Tibial nerve (tissue), 4 donors: ENCODE results near the gene DCBLD2. TPM values are rescaled to one million over a fixed set of nuclear protein-coding genes. Genes with fewer than 3 reads are reported as not detected.

Experiments
- DNase-seq, 2 donors: peaks; one replicate each; pipeline ENCODE4 v3.0.0-alpha.2; 2019; ENCODE audit warnings: low spot score in 2 of 2
- H3K27ac ChIP-seq, 4 donors: fragments of 200-600 bp; sonication (generic) in 3 of 4; one replicate each; pipeline ENCODE4 v1.5.1; 2017 to 2019; ENCODE audit warnings: mild to moderate bottlenecking in 1 of 4
- H3K27me3 ChIP-seq, 2 donors: fragments of 200-600 bp; sonication (generic) in 1 of 2; one replicate each; pipeline versions ENCODE4 v1.5.1 to v1.6.0; 2017 to 2019
- H3K36me3 ChIP-seq, 3 donors: fragments of 200-600 bp; sonication (generic); one replicate each; pipeline ENCODE4 v1.5.1; 2018 to 2019
- H3K4me1 ChIP-seq, 4 donors: fragments of 200-600 bp; sonication (generic) in 3 of 4; one replicate each; pipeline ENCODE4 v1.5.1; 2017 to 2019
- H3K4me3 ChIP-seq, 4 donors: fragments of 200-600 bp; sonication (generic) in 3 of 4; one replicate each; pipeline ENCODE4 v1.5.1; 2017 to 2019; ENCODE audit warnings: mild to moderate bottlenecking in 1 of 4, moderate library complexity in 1 of 4
- H3K9me3 ChIP-seq, 4 donors: fragments of 200-600 bp; sonication (generic) in 3 of 4; one replicate each; pipeline ENCODE4 v1.5.1; 2017 to 2019
- EP300 ChIP-seq, 2 donors: sonication (generic); formaldehyde crosslinking; IDR thresholded peaks; one replicate each; pipeline ENCODE4 v1.6.1; 2017; ENCODE audit warnings: antibody characterized with exemption in 2 of 2, mild to moderate bottlenecking in 1 of 2
- POLR2A ChIP-seq, 2 donors: fragments of 450-650 bp; IDR thresholded peaks; one replicate each; pipeline ENCODE4 v1.6.1; 2017; ENCODE audit warnings: antibody characterized with exemption in 2 of 2, mild to moderate bottlenecking in 2 of 2, moderate library complexity in 2 of 2
- WGBS, 2 donors: methylation state at CpG; one replicate each; pipeline ENCODE4 v1.1.5; 2018; 5-methylcytosine and 5-hydroxymethylcytosine counted together
- total RNA-seq, 4 donors: library from RNA; depleted of rRNA; stranded (reverse); fragments of >200 nt; gene quantifications; one replicate each; pipeline ENCODE4 v1.1.0, GENCODE V29; 2016
- TF ChIP-seq, protein P1 (sequence below), 5 experiments: fragments of 200-600 bp in 3 of 5; fragments of 450-650 bp in 2 of 5; sonication (generic) in 3 of 5; IDR thresholded peaks; one replicate each; pipeline ENCODE4 v1.5.1; 2016 to 2019; ENCODE audit warnings: antibody characterized with exemption in 5 of 5, mild to moderate bottlenecking in 3 of 5, moderate library complexity in 2 of 5

Gene DCBLD2
- total RNA-seq, 4 donors from 2014 or later = 37.8 to 51.9 (median 43.6) TPM

DNA sequence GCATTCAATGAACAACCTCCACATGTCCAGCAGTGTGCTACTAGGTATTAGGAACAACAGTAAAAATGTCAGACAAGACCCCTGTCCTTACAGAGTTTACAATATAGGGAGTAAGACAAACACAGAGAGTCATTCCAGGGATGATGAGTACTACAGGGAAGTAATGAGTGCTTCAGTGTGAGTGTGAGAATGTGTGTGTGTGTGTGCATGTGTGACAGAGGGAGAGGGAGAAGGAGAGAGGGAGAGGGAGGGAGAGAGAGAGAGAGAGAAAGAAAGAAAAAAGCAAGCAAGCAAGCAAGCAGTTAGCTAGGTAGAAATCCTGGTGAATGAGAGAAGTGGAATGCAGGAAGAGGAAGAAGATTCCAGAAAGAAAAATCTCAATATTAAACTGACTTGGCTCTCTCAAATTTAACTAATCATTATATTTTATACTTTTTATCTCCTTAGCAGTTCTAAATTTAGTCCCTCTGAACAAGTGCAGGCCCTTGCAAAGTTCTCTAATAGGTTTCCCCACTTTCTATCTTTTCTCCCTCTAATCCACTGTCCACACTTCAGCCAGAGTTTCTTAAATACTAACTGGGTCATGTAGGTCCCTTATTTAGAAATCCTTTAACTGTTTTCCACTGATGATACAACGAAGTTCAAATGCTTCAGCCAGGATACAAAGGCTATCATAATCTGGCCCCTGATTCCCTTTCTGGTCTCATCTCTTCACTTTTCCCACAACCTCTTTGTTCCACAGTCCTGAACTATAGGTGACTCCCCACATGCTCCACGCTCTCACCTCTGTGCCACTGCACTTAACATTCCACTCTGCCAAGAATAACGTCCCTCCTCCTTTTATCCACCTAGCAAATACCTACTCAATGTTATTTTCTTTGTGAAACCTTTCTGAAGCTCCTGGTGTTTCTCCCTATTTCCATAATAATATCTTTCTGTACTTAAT is 10.3 kb downstream of the DCBLD2 start:
- no peak for TF ChIP-seq POLR2A (IDR thresholded peaks at IDR 0.05)
- TF ChIP-seq, protein P1, sequence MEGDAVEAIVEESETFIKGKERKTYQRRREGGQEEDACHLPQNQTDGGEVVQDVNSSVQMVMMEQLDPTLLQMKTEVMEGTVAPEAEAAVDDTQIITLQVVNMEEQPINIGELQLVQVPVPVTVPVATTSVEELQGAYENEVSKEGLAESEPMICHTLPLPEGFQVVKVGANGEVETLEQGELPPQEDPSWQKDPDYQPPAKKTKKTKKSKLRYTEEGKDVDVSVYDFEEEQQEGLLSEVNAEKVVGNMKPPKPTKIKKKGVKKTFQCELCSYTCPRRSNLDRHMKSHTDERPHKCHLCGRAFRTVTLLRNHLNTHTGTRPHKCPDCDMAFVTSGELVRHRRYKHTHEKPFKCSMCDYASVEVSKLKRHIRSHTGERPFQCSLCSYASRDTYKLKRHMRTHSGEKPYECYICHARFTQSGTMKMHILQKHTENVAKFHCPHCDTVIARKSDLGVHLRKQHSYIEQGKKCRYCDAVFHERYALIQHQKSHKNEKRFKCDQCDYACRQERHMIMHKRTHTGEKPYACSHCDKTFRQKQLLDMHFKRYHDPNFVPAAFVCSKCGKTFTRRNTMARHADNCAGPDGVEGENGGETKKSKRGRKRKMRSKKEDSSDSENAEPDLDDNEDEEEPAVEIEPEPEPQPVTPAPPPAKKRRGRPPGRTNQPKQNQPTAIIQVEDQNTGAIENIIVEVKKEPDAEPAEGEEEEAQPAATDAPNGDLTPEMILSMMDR (IDR thresholded peaks at IDR 0.05) = no peak
- no peak for TF ChIP-seq EP300 (IDR thresholded peaks at IDR 0.05)
- Histone ChIP-seq H3K27me3 (no peaks in the 10 kb centered on the region), H3K36me3 (no peaks in the 10 kb centered on the region), H3K4me1 (peaks cover 0 to 94% (median 16%) of the 10 kb centered on the region in 4 donors), H3K4me3 (no peak overlapping the region), H3K27ac (peak overlapping the region in 2 of 4 donors; percentile 5 to 9), H3K9me3 (no peaks in the 10 kb centered on the region)
- WGBS, 2 donors = 56 to 59% methylated on average over 3 of the region's 3 CpGs
- DNase-seq = no peak

DNA sequence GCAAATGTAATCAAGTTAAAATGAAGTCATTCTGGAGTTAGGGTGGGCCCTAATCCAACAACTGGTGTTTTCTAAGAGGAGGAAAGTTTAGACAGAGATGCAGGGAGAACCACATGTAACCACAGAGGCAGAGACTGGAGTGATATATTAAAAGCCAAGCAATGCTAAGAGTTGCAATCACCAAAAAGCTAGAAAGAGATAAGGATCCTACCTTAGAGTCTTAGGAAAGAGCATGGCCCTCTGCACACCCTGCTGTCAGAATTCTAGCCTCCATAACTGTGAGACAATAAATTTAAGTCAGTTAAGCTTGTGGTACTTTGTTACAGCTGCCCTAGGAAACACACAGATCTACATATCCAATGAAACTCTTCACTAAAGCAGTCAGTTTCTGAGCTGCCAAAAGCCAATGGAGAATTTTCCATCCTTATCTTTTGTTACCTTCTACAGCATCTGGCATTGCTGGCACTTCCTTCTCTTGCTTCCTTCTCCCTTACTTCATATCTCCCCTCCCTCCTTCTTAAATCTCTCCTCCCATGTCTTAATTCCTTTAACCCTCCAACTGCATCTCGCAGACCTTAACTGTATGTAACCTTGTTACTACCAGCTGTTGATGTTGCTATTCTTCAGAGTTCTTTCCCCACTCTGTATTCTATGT is 11.2 kb downstream of the DCBLD2 start:
- Histone ChIP-seq H3K27me3 (no peaks in the 10 kb centered on the region), H3K36me3 (no peaks in the 10 kb centered on the region), H3K4me3 (no peak overlapping the region), H3K9me3 (no peaks in the 10 kb centered on the region), H3K27ac (peak overlapping the region in 2 of 4 donors; percentile 5 to 9), H3K4me1 (peaks cover 0 to 97% (median 21%) of the 10 kb centered on the region in 4 donors)
- WGBS, 2 donors = 86 to 88% methylated on average over 1 of the region's 1 CpG
- TF ChIP-seq POLR2A (IDR thresholded peaks at IDR 0.05) = no peak
- TF ChIP-seq EP300 (IDR thresholded peaks at IDR 0.05) = no peak
- TF ChIP-seq, protein P1 (IDR thresholded peaks at IDR 0.05) = no peak
- no peak for DNase-seq

DNA sequence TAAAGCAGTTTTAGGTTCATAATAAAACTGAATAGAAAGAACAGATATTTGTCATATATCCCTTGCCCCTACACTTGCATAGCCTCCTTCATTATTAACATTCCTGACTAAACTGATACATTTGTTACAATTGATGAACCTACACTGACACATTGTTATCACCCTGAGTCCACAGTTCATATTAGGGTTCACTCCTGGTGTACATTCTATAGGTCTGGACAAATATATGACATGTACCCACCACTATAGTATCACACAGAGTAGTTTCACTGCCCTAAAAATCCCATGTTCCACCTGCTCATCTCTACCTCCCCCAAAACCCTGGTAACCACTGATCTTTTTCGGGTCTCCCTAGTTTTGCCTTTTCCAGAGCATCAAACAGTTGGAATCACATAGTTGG is 13.8 kb downstream of the DCBLD2 start:
- DNase-seq = no peak
- Histone ChIP-seq H3K4me1 (peaks cover 0 to 90% (median 29%) of the 10 kb centered on the region in 4 donors), H3K9me3 (no peaks in the 10 kb centered on the region), H3K4me3 (no peak overlapping the region), H3K36me3 (peaks cover 0 to 3% (median 0%) of the 10 kb centered on the region in 3 donors), H3K27ac (no peak overlapping the region), H3K27me3 (no peaks in the 10 kb centered on the region)
- TF ChIP-seq, protein P1 (IDR thresholded peaks at IDR 0.05) = no peak
- TF ChIP-seq EP300 (IDR thresholded peaks at IDR 0.05) (no peak), POLR2A (IDR thresholded peaks at IDR 0.05) (no peak)
- WGBS, 2 donors = 88 to 97% methylated on average over 1 of the region's 1 CpG

DNA sequence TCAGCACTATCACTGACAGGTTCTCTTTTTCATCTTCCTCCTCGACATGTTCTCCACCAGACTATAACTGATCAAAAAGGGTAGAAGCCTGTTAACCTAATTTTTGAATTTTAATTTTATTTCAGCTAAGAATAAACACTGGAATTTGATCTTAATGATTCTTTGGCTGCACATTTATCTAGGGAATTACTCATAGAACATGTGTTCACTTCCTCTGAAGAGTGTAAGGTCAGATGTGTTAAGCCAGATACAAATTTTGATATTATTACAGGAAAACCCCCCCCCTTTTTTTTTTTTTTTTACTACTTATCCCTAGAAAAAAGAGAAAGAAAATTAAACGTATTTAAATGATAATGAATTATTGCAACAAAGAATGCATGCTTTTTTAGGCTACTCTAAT is 15.0 kb downstream of the DCBLD2 start:
- TF ChIP-seq EP300 (IDR thresholded peaks at IDR 0.05) (no peak), POLR2A (IDR thresholded peaks at IDR 0.05) (no peak)
- TF ChIP-seq, protein P1 (IDR thresholded peaks at IDR 0.05) = no peak
- WGBS, 2 donors = 53% methylated on average over 2 of the region's 2 CpGs
- H3K27ac ChIP-seq = peak overlapping the region in 2 of 4 donors; percentile 47 to 48
- peaks cover 0 to 7% (median 0%) of the 10 kb centered on the region in 3 donors for H3K36me3 ChIP-seq
- H3K27me3 ChIP-seq = no peaks in the 10 kb centered on the region
- no peak overlapping the region for H3K4me3 ChIP-seq
- peaks cover 0 to 78% (median 22%) of the 10 kb centered on the region in 4 donors for H3K4me1 ChIP-seq
- H3K9me3 ChIP-seq = no peaks in the 10 kb centered on the region
- DNase-seq = no peak
